ENCODE results near the gene KPNA2.

KPNA2 gene

DNA sequence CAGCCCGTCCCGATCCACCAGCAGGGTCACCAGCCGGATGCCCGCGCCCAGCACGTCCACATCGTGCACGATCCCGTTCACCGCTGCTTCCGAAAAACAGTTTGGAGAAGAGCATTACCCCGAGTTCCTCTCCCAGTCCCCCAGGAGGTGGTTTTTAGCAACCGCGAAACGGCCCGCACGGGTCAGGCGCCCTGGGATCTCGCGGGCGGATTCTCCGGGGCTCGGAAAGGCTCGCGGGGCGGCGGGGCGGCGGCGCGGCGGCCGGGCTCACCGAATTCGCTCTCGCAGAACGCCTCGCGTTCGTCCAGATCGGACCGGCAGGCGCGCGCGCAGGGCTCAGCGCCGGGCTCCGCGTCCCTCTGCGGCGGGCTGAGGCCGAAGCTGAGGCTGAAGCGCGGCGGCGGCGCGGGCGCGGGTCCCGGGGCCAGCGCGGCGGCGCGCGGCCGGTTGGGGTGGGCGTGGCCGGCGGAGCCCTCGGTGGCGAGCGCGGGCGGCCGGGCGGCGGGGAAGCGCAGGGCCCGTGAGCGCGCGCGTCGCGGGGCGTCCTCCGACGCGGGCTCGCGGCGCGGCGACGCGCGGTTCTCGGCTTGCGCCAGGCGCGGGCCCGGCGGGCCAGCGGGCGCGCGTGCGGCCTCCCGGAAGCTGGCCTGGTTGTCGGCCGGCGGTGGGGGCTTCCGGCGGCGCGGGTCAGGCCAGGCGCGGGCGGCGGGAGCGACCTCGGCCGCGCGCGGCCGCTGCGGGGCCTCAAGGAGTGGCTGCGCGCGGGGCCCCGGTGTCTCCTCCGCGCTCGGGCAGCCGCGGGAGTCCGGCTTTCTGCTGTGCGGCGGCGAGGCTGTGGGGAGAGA is 42.2 kb upstream of the KPNA2 start:
- Histone ChIP-seq H3K79me2 (ENCODE audit: insufficient read depth, low read length) (no peaks in the 10 kb centered on the region; the same call in 1 of the 2 replicates), H2AFZ (ENCODE audit: low read length) (peak overlapping the region; percentile 96), H3K4me3 (ENCODE audit: low read length, poor library complexity, severe bottlenecking) (peak overlapping the region; percentile 97), H3K9me2 (replicated peaks; ENCODE audit: low read depth, low read length) (no peaks in the 10 kb centered on the region), H3K4me2 (ENCODE audit: low read depth, low read length, poor library complexity, severe bottlenecking) (peak overlapping the region; percentile 81), H3K36me3 (ENCODE audit: insufficient read depth, low read length) (no peaks in the 10 kb centered on the region), H4K20me1 (ENCODE audit: insufficient read depth, low read length, poor library complexity, severe bottlenecking) (no peaks in the 10 kb centered on the region), H3K9ac (ENCODE audit: low read depth, low read length, poor library complexity, severe bottlenecking) (peak overlapping the region; percentile 92), H3K9me3 (ENCODE audit: insufficient read depth, low read depth, low read length) (no peaks in the 10 kb centered on the region), H3F3A (ENCODE audit: low read depth) (no peaks in the 10 kb centered on the region), H3K27me3 (ENCODE audit: insufficient read depth, low read length, poor library complexity, severe bottlenecking) (no peaks in the 10 kb centered on the region), H3K4me1 (ENCODE audit: insufficient read depth, low read length, poor library complexity, severe bottlenecking) (peaks cover 10% of the 10 kb centered on the region)
- no peak for TF ChIP-seq EZH2phosphoT487 (IDR thresholded peaks at IDR 0.05; ENCODE audit: borderline replicate concordance)
- TF ChIP-seq, protein P1, sequence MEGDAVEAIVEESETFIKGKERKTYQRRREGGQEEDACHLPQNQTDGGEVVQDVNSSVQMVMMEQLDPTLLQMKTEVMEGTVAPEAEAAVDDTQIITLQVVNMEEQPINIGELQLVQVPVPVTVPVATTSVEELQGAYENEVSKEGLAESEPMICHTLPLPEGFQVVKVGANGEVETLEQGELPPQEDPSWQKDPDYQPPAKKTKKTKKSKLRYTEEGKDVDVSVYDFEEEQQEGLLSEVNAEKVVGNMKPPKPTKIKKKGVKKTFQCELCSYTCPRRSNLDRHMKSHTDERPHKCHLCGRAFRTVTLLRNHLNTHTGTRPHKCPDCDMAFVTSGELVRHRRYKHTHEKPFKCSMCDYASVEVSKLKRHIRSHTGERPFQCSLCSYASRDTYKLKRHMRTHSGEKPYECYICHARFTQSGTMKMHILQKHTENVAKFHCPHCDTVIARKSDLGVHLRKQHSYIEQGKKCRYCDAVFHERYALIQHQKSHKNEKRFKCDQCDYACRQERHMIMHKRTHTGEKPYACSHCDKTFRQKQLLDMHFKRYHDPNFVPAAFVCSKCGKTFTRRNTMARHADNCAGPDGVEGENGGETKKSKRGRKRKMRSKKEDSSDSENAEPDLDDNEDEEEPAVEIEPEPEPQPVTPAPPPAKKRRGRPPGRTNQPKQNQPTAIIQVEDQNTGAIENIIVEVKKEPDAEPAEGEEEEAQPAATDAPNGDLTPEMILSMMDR (conservative IDR thresholded peaks at IDR 0.05; ENCODE audit: low read length) = no peak

- Histone ChIP-seq H3K79me2 (ENCODE audit: insufficient read depth, low read length) (no peaks in the 10 kb centered on the region; the same call in 1 of the 2 replicates), H3K4me2 (ENCODE audit: low read depth, low read length, poor library complexity, severe bottlenecking) (peak overlapping the region; percentile 76), H3K9me2 (replicated peaks; ENCODE audit: low read depth, low read length) (no peaks in the 10 kb centered on the region), H3K4me1 (ENCODE audit: insufficient read depth, low read length, poor library complexity, severe bottlenecking) (peaks cover 10% of the 10 kb centered on the region), H4K20me1 (ENCODE audit: insufficient read depth, low read length, poor library complexity, severe bottlenecking) (no peaks in the 10 kb centered on the region), H3K36me3 (ENCODE audit: insufficient read depth, low read length) (no peaks in the 10 kb centered on the region), H3K9ac (ENCODE audit: low read depth, low read length, poor library complexity, severe bottlenecking) (peak overlapping the region; percentile 92), H3K4me3 (ENCODE audit: low read length, poor library complexity, severe bottlenecking) (peak overlapping the region; percentile 97), H2AFZ (ENCODE audit: low read length) (peak overlapping the region; percentile 96), H3K27me3 (ENCODE audit: insufficient read depth, low read length, poor library complexity, severe bottlenecking) (no peaks in the 10 kb centered on the region), H3K9me3 (ENCODE audit: insufficient read depth, low read depth, low read length) (no peaks in the 10 kb centered on the region), H3F3A (ENCODE audit: low read depth) (no peaks in the 10 kb centered on the region)
- TF ChIP-seq, protein P1 (conservative IDR thresholded peaks at IDR 0.05; ENCODE audit: low read length) = no peak
- no peak for TF ChIP-seq EZH2phosphoT487 (IDR thresholded peaks at IDR 0.05; ENCODE audit: borderline replicate concordance)
Observed at GRCh38 chr17:67993998-67994361, 41.6 kb upstream of the KPNA2 start.

DNA sequence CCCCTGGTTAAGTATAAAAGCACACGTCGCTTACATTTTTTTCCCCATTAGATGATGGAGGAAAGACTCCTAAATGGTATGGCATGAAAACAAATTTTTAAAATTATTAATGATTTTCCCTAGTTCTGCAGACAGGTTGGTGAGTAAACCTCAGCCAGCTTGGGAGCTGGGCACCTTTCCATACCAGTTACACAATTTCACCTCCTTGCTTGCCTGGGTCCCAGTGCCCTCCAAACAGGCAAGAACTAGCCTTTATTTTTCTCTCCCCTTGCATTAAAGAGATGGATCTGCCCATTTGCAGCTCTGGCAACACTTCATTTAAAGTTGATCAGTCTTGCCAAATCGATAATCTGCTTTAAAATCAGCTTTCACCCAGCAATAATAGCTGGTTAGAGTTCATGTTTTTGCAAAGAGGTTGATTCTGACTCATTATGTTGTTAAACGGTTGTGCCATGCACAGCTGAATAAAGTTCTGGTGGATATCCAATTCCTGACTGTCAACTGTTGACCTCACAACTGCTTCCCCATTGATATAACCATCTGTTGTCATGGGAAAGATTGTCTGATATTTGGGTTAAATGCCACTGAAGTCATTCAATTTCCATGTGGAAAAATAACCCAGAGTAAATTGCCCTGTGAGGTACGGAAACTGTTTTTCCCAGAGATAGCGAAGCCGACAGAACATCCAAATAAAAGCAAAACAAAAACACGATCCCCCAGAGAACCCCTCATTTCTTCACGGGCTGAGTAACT is 40.5 kb upstream of the KPNA2 start:
- no peaks in the 10 kb centered on the region; the same call in 1 of the 2 replicates for H3K79me2 ChIP-seq (ENCODE audit: insufficient read depth, low read length)
- H2AFZ ChIP-seq (ENCODE audit: low read length) = peak overlapping the region; percentile 13; the same call in 1 of the 2 replicates
- H3K9ac ChIP-seq (ENCODE audit: low read depth, low read length, poor library complexity, severe bottlenecking) = peak overlapping the region; percentile 30
- peak overlapping the region; percentile 97 for H3K4me3 ChIP-seq (ENCODE audit: low read length, poor library complexity, severe bottlenecking)
- no peak for TF ChIP-seq EZH2phosphoT487 (IDR thresholded peaks at IDR 0.05; ENCODE audit: borderline replicate concordance)
- TF ChIP-seq, protein P1 (conservative IDR thresholded peaks at IDR 0.05; ENCODE audit: low read length) = no peak
- no peaks in the 10 kb centered on the region for H3K27me3 ChIP-seq (ENCODE audit: insufficient read depth, low read length, poor library complexity, severe bottlenecking)
- peaks cover 10% of the 10 kb centered on the region for H3K4me1 ChIP-seq (ENCODE audit: insufficient read depth, low read length, poor library complexity, severe bottlenecking)
- no peaks in the 10 kb centered on the region for H3K9me2 ChIP-seq (replicated peaks; ENCODE audit: low read depth, low read length)
- H3K9me3 ChIP-seq (ENCODE audit: insufficient read depth, low read depth, low read length) = no peaks in the 10 kb centered on the region
- no peaks in the 10 kb centered on the region for H4K20me1 ChIP-seq (ENCODE audit: insufficient read depth, low read length, poor library complexity, severe bottlenecking)
- H3K4me2 ChIP-seq (ENCODE audit: low read depth, low read length, poor library complexity, severe bottlenecking) = peak overlapping the region; percentile 76
- no peaks in the 10 kb centered on the region for H3F3A ChIP-seq (ENCODE audit: low read depth)
- no peaks in the 10 kb centered on the region for H3K36me3 ChIP-seq (ENCODE audit: insufficient read depth, low read length)

Data from Loucy (cell line).